Endothelial cell of umbilical vein (primary cell): ENCODE results near the gene PPP5C. TPM values are rescaled to one million over a fixed set of nuclear protein-coding genes. Genes with fewer than 3 reads are reported as not detected.
"Not testable (repeated sequence)": the region's sequence is repeated elsewhere in the genome, so short reads cannot be mapped to it uniquely, and the experiment has no call there.

Source experiments
- BruUV-seq: library from RNA; stranded (reverse); fragments of 400-500 nt; replicated peaks from 2 replicates; lab custom pipeline; 2021; lab: Mats Ljungman, UMichigan
- CTCF ChIA-PET: fragments of 300-600, 350-600 bp; sonication (Branson Sonifier 250); formaldehyde crosslinking; loops from one replicate; lab custom pipeline; 2021; ENCODE audit warnings: antibody characterized with exemption, inconsistent platforms; lab: Charles Lee
- POLR2A ChIA-PET: fragments of 300-600, 350-600 bp; sonication (Branson Sonifier 250); formaldehyde crosslinking; loops from one replicate; lab custom pipeline; 2021; ENCODE audit warnings: antibody characterized with exemption, inconsistent platforms; lab: Charles Lee
- DNase-seq: peaks from one replicate; pipeline ENCODE4 v3.0.0-alpha.2; 2011; ENCODE audit warnings: low read depth, low spot score
- FAIRE-seq: peaks from 2 replicates; lab custom pipeline; 2011; peaks lifted over from hg19 to GRCh38; lab: Jason Lieb, UNC
- H2AFZ ChIP-seq: 2 replicates; pipeline ENCODE4 v1.6.0; 2012; ENCODE audit warnings: low read depth, low read length, control low read depth, inconsistent platforms
- H3K27ac ChIP-seq: 2 replicates; pipeline ENCODE4 v1.5.1; 2011; ENCODE audit warnings: low read depth, mild to moderate bottlenecking, control low read depth, low read length, moderate library complexity; ENCODE audit not compliant: insufficient read depth
- H3K27me3 ChIP-seq, 2 experiments: 2 replicates each; pipeline versions ENCODE4 v1.6.0 to v1.6.1; 2011; ENCODE audit warnings: low read length in 2 of 2, mixed read lengths in 1 of 2; ENCODE audit not compliant: control insufficient read depth in 2 of 2, insufficient read depth in 2 of 2
- H3K36me3 ChIP-seq, 2 experiments: 2 replicates in 1 of 2; 3 replicates in 1 of 2; pipeline ENCODE4 v1.5.1; 2011; ENCODE audit warnings: low read length in 2 of 2, mild to moderate bottlenecking in 1 of 2, moderate library complexity in 1 of 2; ENCODE audit not compliant: control insufficient read depth in 2 of 2, insufficient read depth in 2 of 2; ENCODE audit errors: extremely low read depth in 1 of 2
- H3K4me1 ChIP-seq: 3 replicates; pipeline ENCODE4 v1.5.1; 2011; ENCODE audit warnings: mild to moderate bottlenecking, low read length; ENCODE audit not compliant: control insufficient read depth, insufficient read depth; ENCODE audit errors: extremely low read depth
- H3K4me2 ChIP-seq: 2 replicates; pipeline ENCODE4 v1.6.1; 2011; ENCODE audit warnings: low read length, control low read depth, mixed read lengths; ENCODE audit not compliant: insufficient read depth
- H3K4me3 ChIP-seq, 3 experiments: fragments of 200-600 bp in 1 of 3; sonication (generic), shearing (Covaris generic) in 1 of 3; replicated peaks in 1 of 3; 2 replicates each; pipeline ENCODE4 v1.5.1; 2011 to 2016; ENCODE audit warnings: control low read depth in 3 of 3, low read length in 3 of 3, mild to moderate bottlenecking in 2 of 3, inconsistent platforms in 1 of 3, low read depth in 1 of 3, moderate library complexity in 1 of 3; ENCODE audit not compliant: insufficient read depth in 1 of 3
- H3K79me2 ChIP-seq: 2 replicates; pipeline ENCODE4 v1.6.0; 2012; ENCODE audit warnings: low read length, inconsistent platforms; ENCODE audit not compliant: control insufficient read depth, insufficient read depth
- H3K9ac ChIP-seq: replicated peaks from 2 replicates; pipeline ENCODE3; 2011; ENCODE audit warnings: low read length, control low read depth; ENCODE audit not compliant: insufficient read depth; ENCODE audit errors: extremely low read depth
- H3K9me1 ChIP-seq: replicated peaks from 3 replicates; pipeline ENCODE4 v1.6.0; 2011; ENCODE audit warnings: mild to moderate bottlenecking, low read length; ENCODE audit not compliant: control insufficient read depth, insufficient read depth; ENCODE audit errors: extremely low read depth
- H3K9me3 ChIP-seq: replicated peaks from 2 replicates; pipeline ENCODE4 v1.5.1; 2012; ENCODE audit warnings: low read length, inconsistent platforms; ENCODE audit not compliant: control insufficient read depth, insufficient read depth
- H4K20me1 ChIP-seq: replicated peaks from 2 replicates; pipeline ENCODE3; 2011; ENCODE audit warnings: mild to moderate bottlenecking, low read length; ENCODE audit not compliant: control insufficient read depth, insufficient read depth; ENCODE audit errors: extremely low read depth
- CTCF ChIP-seq, 2 donors: IDR thresholded peaks; 1 replicate in 1 of 2; 2 replicates in 1 of 2; pipeline ENCODE4 v1.5.1; 2011; ENCODE audit warnings: low read length in 2 of 2, mild to moderate bottlenecking in 2 of 2, moderate library complexity in 2 of 2, control low read depth in 1 of 2, inconsistent platforms in 1 of 2, low read depth in 1 of 2; ENCODE audit not compliant: insufficient read depth in 1 of 2; ENCODE audit errors: extremely low read depth in 1 of 2
- EZH2 ChIP-seq: IDR thresholded peaks from 2 replicates; pipeline ENCODE4 v1.6.1; 2012; ENCODE audit warnings: borderline replicate concordance, low read depth, mild to moderate bottlenecking, moderate library complexity, low read length, inconsistent platforms; ENCODE audit not compliant: severe bottlenecking
- FOS ChIP-seq: IDR thresholded peaks from 2 replicates; pipeline ENCODE4 v1.6.1; 2011; ENCODE audit warnings: mild to moderate bottlenecking, low read length, moderate library complexity, borderline replicate concordance; ENCODE audit not compliant: insufficient read depth
- GATA2 ChIP-seq: IDR thresholded peaks from 2 replicates; pipeline ENCODE4 v1.7.0; 2011; ENCODE audit warnings: low read depth, mild to moderate bottlenecking, moderate library complexity, mixed read lengths, low read length; ENCODE audit not compliant: insufficient read length, insufficient read depth
- JUN ChIP-seq: IDR thresholded peaks from 2 replicates; pipeline ENCODE4 v1.6.1; 2011; ENCODE audit warnings: borderline replicate concordance, low read depth; ENCODE audit not compliant: insufficient read length, insufficient read depth
- MYC ChIP-seq: IDR thresholded peaks from one replicate; pipeline ENCODE4 v1.6.1; 2011; ENCODE audit warnings: mild to moderate bottlenecking, low read depth, low read length
- POLR2A ChIP-seq: IDR thresholded peaks from 2 replicates; pipeline ENCODE4 v1.6.1; 2012; ENCODE audit warnings: low read depth, mild to moderate bottlenecking, control low read depth, low read length
- POLR2AphosphoS5 ChIP-seq: IDR thresholded peaks from 2 replicates; pipeline ENCODE4 v1.6.1; 2012; ENCODE audit warnings: low read depth, mild to moderate bottlenecking, control low read depth, low read length, moderate library complexity; ENCODE audit not compliant: insufficient read depth
- dilution Hi-C: fragments of 300-500 bp; cut with MboI; formaldehyde crosslinking; loops from one replicate; pipeline ENCODE4 v1.15.0; 2019; ENCODE audit warnings: low sequenced_read_pairs; ENCODE audit not compliant: extremely low pct_ligation_motif_present
- intact Hi-C: fragments of 100-400 bp; cut with micrococcal nuclease; formaldehyde crosslinking; loops from one replicate; pipeline ENCODE4 v1.10.0; 2022
- polyA plus RNA-seq, 4 experiments: library from polyadenylated mRNA; depleted of rRNA in 3 of 4; stranded (reverse) in 3 of 4; unstranded in 1 of 4; fragments of >200 nt; gene quantifications; 2 replicates each; pipeline versions ENCODE4 v1.2.1 to v1.2.3, GENCODE V29; 2011 to 2012; ENCODE audit warnings: missing spikeins in 1 of 4
- total RNA-seq: library from RNA; stranded (reverse); gene quantifications from 2 replicates; pipeline ENCODE4 v1.2.3, GENCODE V29; 2021
- TF ChIP-seq, protein P1 (sequence below): IDR thresholded peaks from 2 replicates; pipeline ENCODE4 v1.6.1; 2011; ENCODE audit not compliant: insufficient read depth, insufficient read length

Gene PPP5C
- total and polyA plus RNA-seq, 2 donors (not counting 3 experiments of a cell fraction or from before 2014, with no cell fraction given), result 114 to 172 TPM

- intact Hi-C loops (no loop called here), dilution Hi-C loops (no loop called here)
- Histone ChIP-seq H3K36me3 (no peaks in the 10 kb centered on the region), H3K9me1 (no peaks in the 10 kb centered on the region), H3K4me2 (peak within 1 kb of the TSS; percentile 28), H3K4me1 (no peaks in the 10 kb centered on the region), H3K27ac (no peak within 1 kb of the TSS), H3K79me2 (no peaks in the 10 kb centered on the region), H3K9ac (no peak within 1 kb of the TSS), H4K20me1 (no peaks in the 10 kb centered on the region), H3K9me3 (no peaks in the 10 kb centered on the region), H2AFZ (peak within 1 kb of the TSS; percentile 20), H3K27me3 (peaks cover 20 to 34% of the 10 kb centered on the region in 2 experiments), H3K4me3 (peak within 1 kb of the TSS in 1 of 3 experiments; percentile 2)
- no peak for FAIRE-seq
- ChIA-PET CTCF (no interaction called here), POLR2A (no interaction called here)
- DNase-seq, result no peak
- TF ChIP-seq MYC (no peak), POLR2A (no peak), EZH2 (no peak), CTCF (IDR thresholded peaks at IDR 0.05; ENCODE audit: extremely low read depth in 1 of 2, insufficient read depth in 1 of 2, low read depth in 1 of 2, low read length in 2 of 2) (no peak), GATA2 (no peak), POLR2AphosphoS5 (no peak), JUN (no peak), FOS (no peak)
- TF ChIP-seq, protein P1, sequence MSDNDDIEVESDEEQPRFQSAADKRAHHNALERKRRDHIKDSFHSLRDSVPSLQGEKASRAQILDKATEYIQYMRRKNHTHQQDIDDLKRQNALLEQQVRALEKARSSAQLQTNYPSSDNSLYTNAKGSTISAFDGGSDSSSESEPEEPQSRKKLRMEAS, result no peak
- BruUV-seq, result no TSS peak
Measured at GRCh38 chr19:46413262-46414031, 66.6 kb downstream of the PPP5C start, which contains the start of gene CCDC8. TSS of gene CCDC8 (minus strand) at chr19:46413564. CDS start at chr19:46412810, 754 bp downstream.

- FAIRE-seq, BruUV-seq, H3K9ac ChIP-seq, H3K27ac ChIP-seq, H3K36me3 ChIP-seq, DNase-seq, dilution Hi-C loops, H3K4me3 ChIP-seq, intact Hi-C loops, H3K4me1 ChIP-seq, H3K9me1 ChIP-seq, H4K20me1 ChIP-seq, H2AFZ ChIP-seq, H3K79me2 ChIP-seq, H3K9me3 ChIP-seq, H3K4me2 ChIP-seq: not testable (repeated sequence)
- POLR2A ChIA-PET, result interaction anchor here (0.6 kb wide), 1 partner anchor 124 kb away, joined by 5 read pairs; no protein-coding TSS in a partner anchor
- CTCF ChIA-PET, result interaction anchor here (0.7 to 1.2 kb wide), 3 partner anchors 10 to 19 kb away, joined by 3 read pairs; no protein-coding TSS in a partner anchor
- peaks cover 20 to 30% of the 10 kb centered on the region in 2 experiments for H3K27me3 ChIP-seq
Measured at GRCh38 chr19:46414899-46415298, 68.0 kb downstream of the PPP5C start.
